ENCODE results near the gene FBXL17.

The FBXL17 gene

DNA sequence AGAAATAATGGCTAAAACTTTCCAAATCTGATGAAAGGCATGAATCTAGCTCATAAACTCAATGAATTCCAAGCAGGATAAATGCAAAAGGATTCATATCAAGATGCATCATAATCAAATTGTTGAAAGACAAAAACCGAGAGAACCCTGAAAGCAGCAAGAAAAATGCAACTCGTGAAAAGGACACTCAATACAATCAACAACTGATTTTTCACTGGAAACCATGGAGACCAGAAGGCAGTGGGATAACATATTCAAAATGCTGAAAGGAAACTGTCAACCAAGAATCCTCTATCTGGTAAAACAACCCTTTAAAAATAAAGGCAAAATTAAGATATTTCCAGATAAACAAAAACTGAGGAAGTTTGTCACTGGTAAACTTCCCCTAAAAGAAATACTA, 9.5 kb downstream of the FBXL17 start:
- no peak for DNase-seq

GRCh38 chr5:108371263-108371662, 10.6 kb downstream of the FBXL17 start:
- DNase-seq, result no peak

- no peak for DNase-seq
Observed at GRCh38 chr5:108369167-108369566, 12.7 kb downstream of the FBXL17 start.

DNA sequence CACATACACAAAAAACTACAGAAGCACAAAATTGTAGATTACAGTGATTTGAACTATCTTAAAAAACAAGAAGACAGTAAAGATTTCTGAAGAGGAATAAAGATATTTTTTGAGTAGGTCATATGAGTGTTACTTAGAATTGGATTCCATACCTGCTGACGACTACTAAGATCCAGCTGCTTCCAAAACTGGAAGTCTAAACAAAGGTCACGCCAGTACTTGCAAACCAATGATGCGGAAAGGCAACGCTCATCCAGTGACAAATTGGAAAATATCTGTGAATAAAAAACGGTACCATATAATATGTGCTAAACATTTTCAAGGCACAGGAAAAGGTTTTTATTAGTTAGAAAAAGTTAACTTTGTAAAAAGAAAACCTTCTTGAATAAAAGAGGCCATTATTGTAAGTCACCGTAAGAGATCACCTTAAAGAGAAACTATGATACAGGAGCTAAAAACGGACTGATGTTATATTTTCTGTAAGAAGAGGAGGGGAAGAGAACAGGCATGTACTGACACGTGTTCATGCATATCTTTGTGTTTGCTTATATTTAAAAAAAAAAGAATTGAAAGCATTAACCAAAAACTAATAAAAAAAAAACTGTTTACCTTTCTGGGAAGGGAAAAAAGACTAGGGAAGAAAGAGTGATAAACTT, 14.1 kb downstream of the FBXL17 start:
- DNase-seq, result no peak

DNA sequence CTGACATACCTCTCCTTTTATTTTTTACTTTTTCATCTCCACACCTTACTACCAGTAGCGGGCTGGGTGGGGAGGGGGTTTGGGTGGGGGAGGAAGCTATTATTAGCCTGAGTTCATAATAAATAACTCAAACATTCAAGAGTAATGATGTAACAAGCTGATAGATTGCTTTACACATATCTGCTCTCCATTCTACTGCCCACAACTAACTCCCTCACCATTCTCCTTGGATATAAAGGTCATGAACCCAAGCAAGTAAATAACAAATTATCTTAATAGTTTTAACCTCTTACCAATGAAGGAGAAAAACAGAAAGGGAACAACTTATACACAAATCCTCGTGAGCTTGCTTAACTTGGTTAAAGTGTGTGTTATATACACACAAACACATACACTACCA, 15.4 kb downstream of the FBXL17 start:
- no peak for DNase-seq

DNA sequence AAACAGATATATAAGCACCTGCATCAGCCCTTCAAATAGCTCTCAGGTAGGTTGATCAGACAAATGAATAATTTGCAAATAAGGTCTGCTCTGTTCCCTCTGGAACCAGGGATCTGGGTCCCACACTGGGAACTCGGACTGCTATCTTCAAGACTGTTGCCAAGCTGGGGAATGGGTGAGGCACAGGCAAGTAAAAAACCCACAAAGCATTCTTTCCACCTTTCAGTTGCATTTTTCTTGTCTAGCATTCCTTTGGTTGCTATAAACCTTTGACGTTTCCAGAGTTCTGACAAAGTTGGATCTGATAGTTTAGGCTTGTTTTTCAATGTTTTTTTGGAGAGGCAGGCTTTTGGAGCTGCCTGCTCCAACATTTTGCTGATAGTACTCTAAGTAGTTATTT, 20.1 kb downstream of the FBXL17 start:
- DNase-seq, result no peak

GRCh38 chr5:108361239-108361638, 20.7 kb downstream of the FBXL17 start:
- no peak for DNase-seq

GRCh38 chr5:108360280-108360679, 21.6 kb downstream of the FBXL17 start:
- DNase-seq, result no peak

- DNase-seq, result no peak
Observed at GRCh38 chr5:108356286-108356685, 25.6 kb downstream of the FBXL17 start.

GRCh38 chr5:108353087-108353486, 28.8 kb downstream of the FBXL17 start:
- no peak for DNase-seq

DNA sequence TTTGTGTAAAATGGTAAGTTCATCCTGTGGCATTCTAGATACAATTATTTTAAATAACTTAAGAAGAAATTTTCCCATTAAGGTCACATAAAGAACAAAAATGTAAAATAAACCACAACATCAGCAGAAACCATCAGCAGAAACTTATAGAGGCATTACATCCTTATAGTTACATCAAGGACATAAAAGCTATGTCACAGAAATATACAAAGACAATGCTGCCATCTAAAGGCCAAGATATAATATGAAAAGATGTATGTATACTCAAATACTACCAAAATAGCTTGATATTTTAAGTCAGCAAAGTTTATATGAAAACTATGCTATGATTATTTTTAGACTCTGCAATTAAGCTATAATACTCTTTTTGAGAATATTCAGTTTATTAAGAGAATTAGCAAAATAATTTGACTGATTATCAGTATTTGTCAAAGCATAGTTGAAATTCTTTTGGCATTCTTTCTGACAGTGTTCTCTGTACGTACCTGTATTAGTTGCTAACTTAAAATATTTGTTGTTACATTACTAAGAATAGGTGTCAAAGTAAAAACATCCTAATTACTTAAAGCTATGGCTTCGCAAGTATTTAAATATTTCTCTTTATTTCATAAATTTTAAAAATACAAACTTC, 36.2 kb downstream of the FBXL17 start:
- peak; percentile 72 for DNase-seq

GRCh38 chr5:108344103-108344822, 37.6 kb downstream of the FBXL17 start:
- no peak for DNase-seq

GRCh38 chr5:108341866-108342265, 40.0 kb downstream of the FBXL17 start:
- DNase-seq, result no peak

GRCh38 chr5:108340131-108340530, 41.8 kb downstream of the FBXL17 start:
- no peak for DNase-seq

DNA sequence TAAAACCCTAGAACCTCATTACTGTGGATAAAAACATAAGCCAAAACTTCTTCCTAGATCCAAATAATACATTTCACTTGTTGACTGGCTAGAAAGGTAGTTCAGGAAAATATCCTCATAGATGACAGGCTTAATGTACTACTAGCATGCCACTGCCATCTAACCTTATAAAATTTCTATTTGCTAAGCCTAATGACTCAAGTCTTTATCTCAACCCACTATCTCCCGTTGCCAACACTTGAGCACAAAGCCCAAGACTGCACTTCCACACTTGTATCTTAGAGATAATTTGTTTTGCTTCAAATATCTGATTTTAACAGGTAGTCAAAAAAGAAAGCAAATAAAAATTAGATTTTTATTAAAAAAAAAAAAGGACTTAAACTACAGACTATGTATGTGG, 42.7 kb downstream of the FBXL17 start:
- no peak for DNase-seq

DNA sequence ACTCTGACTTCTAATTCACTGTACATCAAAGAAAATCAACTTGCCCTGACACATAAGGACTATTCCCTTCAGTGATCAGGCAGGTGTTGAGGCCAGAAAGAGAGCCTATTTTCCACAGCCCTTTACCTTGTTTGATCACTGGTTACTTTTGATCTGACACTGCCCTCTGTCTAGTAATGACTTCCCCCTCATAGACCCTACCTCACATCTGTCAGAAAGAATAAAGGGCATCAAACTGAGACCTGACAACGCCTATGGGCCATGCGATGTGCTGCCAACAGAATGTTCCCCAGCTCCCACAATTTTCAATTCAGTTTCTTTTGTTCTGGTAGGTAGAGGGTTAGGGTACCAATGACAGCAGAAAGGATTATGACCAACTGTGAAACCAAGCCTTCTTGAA, 47.7 kb downstream of the FBXL17 start:
- DNase-seq, result no peak

GRCh38 chr5:108326982-108327381, 54.9 kb downstream of the FBXL17 start:
- DNase-seq, result no peak

- DNase-seq, result no peak
Observed at GRCh38 chr5:108324886-108325285, 57.0 kb downstream of the FBXL17 start.

DNA sequence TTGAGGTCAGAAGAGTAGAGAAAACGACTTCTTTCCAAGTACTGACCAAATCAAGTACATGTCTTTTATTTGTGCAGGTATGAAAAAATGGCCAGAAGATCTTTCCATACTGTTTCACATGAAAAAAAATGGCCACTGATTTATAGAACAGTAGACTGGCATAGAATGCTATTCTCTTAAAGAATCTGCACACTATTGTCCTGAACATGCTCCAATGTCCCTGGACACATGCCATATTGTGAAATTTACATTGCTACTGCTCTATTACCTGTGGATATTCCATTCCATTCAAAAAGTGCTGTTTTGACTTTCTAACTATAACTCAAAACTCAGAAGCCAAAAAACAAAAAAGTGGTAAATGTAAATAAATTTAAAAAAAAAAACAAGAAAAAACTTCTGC, 60.6 kb downstream of the FBXL17 start:
- DNase-seq, result no peak

GRCh38 chr5:108320231-108320630, 61.7 kb downstream of the FBXL17 start:
- DNase-seq, result no peak

GRCh38 chr5:108315829-108316228, 66.1 kb downstream of the FBXL17 start:
- DNase-seq, result no peak

- no peak for DNase-seq
Observed at GRCh38 chr5:108312258-108312657, 69.6 kb downstream of the FBXL17 start.

- no peak for DNase-seq
Observed at GRCh38 chr5:108311682-108312081, 70.2 kb downstream of the FBXL17 start.

- no peak for DNase-seq
Observed at GRCh38 chr5:108303611-108304010, 78.3 kb downstream of the FBXL17 start.
